HG02588 (cell line): ENCODE results near the gene CBFA2T3.

ENCODE experiments used
- ATAC-seq: cut with Tn5 transposase; IDR thresholded peaks from one replicate; pipeline ENCODE4 v1.9.1; 2021; ENCODE audit warnings: mild to moderate bottlenecking, moderate library complexity; ENCODE audit not compliant: unreplicated experiment

Gene CBFA2T3

GRCh38 chr16:88999457-89000206, 22.6 kb upstream of the CBFA2T3 start:
- ATAC-seq = no peak

- ATAC-seq = no peak
These were observed 18.9 kb upstream of the CBFA2T3 start for GRCh38 chr16:88995746-88996535.

GRCh38 chr16:88995194-88995593, 18.2 kb upstream of the CBFA2T3 start:
- ATAC-seq = no peak

- no peak for ATAC-seq
These were observed 17.7 kb upstream of the CBFA2T3 start for GRCh38 chr16:88994695-88995094.

DNA sequence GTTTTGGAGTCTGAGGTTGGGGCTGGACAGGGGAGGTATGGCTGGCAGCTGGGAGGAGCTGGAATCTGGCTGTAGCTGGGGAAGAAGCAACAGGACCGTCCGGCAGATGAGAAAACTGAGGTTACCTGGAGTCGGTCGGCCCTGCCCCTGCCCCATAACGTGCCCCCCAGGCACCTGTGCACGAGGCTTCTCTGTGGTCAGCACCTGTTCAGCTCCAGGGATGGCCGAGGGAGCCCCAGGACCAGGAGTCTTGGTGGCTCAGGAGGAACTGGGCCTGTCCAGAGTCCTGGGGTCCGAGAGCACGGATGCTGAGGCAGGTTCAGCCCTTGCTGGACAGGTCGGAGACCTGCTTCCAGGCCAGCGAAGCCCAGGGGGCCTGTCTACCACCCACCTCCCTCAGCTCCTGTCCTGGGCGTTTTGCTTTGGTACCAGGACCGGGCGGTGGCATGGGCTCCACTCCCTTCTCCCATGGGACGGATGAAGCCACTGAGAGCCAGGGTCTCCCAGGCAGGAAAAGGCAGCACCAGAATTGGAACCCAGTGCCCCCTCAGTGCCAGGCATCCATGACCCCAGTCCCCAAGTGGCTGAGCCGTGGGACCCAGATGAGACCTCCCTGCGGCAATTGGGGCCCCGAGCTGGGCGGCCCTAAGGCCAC, 17.1 kb upstream of the CBFA2T3 start:
- no peak for ATAC-seq

DNA sequence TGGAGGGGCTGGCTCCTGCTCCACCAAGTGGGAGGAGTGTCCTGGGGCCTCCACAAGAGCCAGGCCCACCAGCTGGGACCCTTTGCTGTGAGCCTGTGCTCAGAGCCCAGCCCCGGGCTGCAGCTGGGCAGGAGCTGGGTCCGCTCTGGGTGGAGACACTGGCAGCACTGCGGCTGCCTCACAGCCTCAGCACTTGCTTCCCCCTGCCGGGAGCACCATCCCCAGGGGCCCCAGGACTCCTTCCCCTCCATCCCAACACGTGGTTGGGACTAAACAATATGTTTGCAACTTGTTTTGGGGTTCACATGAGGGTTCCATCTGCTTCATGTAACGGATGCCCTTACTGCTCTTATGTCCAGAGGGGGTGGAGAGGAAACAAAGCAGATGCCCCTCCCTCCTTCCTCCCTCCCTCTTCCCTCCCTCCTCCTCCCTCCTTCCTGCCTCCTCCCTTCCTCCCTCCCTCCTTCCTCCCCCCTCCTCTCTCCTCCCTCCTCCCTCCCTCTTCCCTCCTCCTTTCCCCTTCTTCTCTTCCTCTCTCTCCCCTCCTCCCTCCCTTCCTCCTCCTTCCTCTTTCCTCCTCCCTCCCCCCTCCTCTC, 16.3 kb upstream of the CBFA2T3 start:
- no peak for ATAC-seq

DNA sequence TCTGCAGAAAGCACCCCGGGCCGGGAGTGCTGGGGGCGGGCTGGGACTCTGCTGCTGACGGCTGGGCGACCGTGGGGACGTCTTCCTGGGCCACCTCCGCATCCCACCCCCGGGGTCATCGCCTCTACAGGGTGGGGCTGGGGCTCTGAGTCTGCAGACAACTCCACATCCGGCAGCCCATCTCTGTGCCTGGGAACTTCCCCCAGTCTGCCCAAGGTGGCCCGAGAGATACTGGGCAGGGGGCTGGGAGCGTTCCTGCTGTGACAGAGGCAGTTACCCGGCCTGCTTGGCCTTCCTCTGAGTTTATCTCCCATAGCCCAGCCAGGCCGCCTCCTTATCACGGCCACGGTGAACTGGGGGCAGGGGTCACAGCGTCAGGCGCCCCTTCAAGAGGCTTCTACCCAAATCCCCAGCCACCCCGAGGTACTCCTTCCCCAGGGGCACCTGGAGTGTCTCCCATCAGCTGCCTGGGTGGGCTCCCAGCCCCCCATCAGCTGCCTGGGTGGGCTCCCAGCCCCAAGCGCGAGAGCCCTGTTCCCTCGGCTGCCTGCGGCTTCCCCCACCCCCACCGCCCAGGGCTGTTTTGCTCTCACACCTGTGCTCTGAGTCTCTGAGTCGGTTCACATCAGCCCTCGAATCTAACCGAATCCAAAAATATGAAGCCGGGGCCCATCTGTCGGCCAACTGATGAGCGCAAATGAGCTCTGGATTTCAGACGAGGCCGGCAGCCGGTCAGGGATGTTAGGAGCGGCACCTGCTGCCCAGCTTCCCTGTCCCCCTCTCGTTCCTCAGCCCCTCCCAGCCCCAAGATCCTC, 15.6 kb upstream of the CBFA2T3 start:
- no peak for ATAC-seq

DNA sequence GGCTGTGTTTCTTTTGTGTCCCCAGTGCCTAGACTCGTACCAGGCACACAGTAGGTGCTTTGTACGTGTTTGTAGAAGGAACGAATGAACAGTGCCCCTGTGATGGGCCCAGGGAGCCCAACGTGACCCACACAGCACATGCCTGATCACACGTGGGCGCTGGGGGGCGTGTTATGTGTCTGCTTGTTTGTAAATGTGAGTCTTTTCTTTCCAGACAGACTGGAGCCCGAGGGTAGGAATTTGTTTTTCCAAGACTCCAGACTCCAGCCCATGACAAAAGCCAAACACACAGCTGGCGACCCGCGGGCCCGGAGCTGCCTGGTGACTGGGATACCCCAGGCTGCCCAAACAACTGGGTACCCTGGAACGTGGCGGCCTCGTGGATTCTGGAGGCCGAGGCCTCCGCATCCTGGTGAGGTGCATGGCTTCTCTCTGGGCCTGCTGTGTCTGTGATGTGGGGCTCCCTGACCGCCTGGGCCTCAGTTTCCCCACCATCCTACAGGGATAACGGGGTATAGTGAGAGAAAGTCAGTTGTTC, 14.9 kb upstream of the CBFA2T3 start:
- ATAC-seq = no peak

GRCh38 chr16:88989852-88990547, 13.0 kb upstream of the CBFA2T3 start:
- ATAC-seq = no peak

- ATAC-seq = no peak
These were observed 12.2 kb upstream of the CBFA2T3 start for GRCh38 chr16:88988980-88989811.

DNA sequence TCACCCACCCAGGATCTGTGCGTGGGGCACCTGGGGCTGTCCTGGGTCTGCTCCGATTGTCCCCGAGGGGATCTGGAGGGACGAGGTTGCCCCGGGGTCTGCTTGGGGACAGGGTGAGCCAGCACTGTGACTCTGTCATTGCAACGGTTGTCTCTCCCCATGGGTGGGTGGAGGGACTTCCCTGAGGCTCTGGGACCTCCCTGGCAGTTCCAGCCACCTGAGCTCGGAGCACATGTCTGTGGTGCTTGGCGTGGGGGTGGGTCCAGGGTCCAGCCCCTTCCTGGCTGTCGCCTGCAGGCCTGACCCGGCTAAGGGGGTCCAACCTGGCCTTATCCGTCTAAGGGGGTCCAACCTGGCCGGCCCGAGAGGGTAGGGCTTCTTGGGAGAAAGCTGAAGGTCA, 8.5 kb upstream of the CBFA2T3 start:
- ATAC-seq = no peak

DNA sequence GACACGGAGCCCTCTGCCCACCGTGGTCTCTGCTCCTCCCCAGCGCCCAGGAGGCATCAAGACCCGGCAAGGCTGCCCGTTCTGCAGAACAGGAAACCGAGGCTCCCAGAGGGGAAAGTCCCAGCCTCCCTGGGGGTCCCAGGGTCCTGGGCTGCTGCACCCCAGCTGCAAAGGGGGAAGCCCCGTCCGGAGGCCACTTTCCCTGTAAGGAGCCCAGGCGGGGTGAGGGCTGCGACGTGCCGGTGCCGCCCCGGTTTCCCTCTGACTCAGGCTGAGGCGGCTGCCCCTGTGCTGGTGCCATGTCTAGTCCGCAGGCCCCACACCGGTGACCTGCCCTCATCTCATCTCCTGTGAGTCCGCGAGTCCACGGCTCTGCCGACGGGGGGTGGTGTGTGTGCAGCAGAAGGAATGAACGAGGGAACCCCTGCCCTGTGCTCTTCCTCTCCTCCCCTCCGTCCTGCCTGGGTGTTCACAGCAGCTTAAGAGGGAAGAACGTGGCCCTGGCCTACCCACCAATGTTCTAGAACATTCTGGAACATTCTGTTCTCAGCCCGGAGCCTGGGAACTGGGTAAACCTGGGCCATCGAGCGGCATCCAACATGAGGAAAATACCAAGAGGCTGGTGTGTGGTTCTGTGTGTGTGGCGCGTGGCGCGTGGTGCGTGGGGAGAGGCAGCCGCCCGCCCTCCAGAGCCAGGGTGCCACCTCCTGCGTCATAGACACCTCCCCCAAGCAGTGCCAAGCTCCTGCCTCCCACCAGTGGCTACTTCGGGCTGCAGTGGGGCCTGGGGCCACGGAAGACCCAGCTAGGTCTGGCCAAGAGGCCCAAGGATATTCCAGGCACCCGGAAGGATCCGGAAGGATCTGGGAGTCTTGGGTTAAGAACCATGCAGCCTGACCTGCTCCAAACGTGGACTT, 7.0 kb upstream of the CBFA2T3 start:
- ATAC-seq = no peak

- no peak for ATAC-seq
These were observed 6.2 kb upstream of the CBFA2T3 start for GRCh38 chr16:88983165-88983564.

GRCh38 chr16:88982286-88983084, 5.5 kb upstream of the CBFA2T3 start:
- ATAC-seq = no peak

- no peak for ATAC-seq
These were observed 2.5 kb upstream of the CBFA2T3 start for GRCh38 chr16:88979353-88980015.

DNA sequence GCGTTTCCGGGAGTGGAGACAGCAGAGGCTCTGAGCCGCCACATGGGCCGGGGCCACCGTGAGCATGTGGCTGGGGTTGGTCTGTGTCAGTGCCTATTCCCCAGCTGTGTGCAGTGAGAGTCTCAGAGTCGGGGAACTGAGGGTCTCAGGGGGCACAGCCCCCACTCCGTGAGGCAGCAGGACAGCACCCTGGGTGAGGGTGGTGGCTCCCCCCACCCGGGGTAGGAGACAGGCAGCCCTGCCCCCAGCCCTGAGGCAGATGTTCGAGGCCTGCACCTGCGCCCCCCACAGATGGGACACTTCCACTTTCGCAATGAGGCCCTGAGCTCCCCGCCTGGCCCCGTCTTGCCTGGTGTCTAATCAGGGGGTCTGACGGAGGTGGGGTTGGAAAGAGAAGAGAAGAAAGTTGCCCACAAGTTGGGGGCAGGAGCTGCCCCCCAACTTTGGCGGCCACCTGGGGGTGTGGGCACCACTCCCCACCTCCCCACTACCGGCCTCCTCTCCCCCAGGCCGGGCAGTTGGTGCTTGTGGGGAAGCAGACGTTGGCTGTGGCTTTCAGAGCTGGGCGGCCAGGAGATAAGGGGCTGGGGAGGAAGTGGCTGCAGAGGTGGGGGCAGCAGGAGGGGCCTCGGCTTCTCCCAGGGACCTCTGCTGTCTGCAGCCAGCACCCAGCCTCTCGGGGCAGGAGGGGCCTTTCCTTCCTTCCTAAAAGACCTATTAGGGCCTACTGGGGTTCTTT, 1.8 kb upstream of the CBFA2T3 start:
- ATAC-seq = peak; percentile 34
